Epithelial cell of proximal tubule (primary cell): ENCODE data around the gene BRF1. TPM values are rescaled to one million over a fixed set of nuclear protein-coding genes. Genes with fewer than 3 reads are reported as not detected.

Experiments
- DNase-seq: peaks from one replicate; pipeline ENCODE4 v3.0.0-alpha.2; 2011; ENCODE audit warnings: low read depth
- H3K4me3 ChIP-seq: 2 replicates; pipeline ENCODE4 v1.5.1; 2011; ENCODE audit warnings: low read depth, mild to moderate bottlenecking, low read length
- total RNA-seq: library from RNA; depleted of rRNA; stranded (reverse); fragments of >200 nt; gene quantifications from 2 replicates; pipeline ENCODE4 v1.2.3, GENCODE V29; 2015
- TF ChIP-seq, protein P1 (sequence below): conservative IDR thresholded peaks from 2 replicates; pipeline ENCODE4 v1.5.1; 2012; ENCODE audit warnings: low read depth, mild to moderate bottlenecking, low read length

Gene BRF1, protein sequence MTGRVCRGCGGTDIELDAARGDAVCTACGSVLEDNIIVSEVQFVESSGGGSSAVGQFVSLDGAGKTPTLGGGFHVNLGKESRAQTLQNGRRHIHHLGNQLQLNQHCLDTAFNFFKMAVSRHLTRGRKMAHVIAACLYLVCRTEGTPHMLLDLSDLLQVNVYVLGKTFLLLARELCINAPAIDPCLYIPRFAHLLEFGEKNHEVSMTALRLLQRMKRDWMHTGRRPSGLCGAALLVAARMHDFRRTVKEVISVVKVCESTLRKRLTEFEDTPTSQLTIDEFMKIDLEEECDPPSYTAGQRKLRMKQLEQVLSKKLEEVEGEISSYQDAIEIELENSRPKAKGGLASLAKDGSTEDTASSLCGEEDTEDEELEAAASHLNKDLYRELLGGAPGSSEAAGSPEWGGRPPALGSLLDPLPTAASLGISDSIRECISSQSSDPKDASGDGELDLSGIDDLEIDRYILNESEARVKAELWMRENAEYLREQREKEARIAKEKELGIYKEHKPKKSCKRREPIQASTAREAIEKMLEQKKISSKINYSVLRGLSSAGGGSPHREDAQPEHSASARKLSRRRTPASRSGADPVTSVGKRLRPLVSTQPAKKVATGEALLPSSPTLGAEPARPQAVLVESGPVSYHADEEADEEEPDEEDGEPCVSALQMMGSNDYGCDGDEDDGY
- total RNA-seq: 23.8 and 30.7 TPM in 2 replicates

DNA sequence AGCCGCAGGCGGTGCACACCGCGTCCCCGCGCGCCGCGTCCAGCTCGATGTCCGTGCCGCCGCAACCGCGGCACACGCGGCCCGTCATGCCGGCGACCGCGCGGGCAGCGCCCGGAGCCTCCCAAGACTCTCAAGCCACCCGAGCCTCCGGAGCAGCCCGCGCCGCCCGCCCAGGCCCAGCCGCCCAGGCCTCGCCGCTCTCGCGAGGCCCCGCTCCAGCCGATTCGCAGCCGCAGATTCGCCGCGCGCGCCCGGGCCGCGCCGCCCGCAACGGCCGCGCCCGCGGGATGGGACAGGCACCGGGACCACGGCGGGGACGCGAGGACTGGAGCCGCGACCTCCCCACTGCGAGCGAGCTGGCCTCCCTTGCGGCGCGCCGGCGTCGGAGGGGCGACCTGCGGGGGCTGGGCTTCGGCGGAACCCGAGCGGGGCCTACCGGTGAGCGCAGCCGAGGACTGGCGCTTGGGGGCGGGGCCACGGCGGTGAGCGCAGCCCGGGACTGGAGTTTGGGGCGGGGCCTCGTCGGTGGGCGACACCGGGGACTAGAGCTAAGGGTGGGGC is at the start of gene BRF1:
TSS of gene BRF1 (minus strand) at position 460 of the 561 bp plus-strand sequence. CDS start at position 88, 372 bp downstream.
- peak within 1 kb of the TSS; percentile 75 for H3K4me3 ChIP-seq
- no peak for DNase-seq
- TF ChIP-seq, protein P1, sequence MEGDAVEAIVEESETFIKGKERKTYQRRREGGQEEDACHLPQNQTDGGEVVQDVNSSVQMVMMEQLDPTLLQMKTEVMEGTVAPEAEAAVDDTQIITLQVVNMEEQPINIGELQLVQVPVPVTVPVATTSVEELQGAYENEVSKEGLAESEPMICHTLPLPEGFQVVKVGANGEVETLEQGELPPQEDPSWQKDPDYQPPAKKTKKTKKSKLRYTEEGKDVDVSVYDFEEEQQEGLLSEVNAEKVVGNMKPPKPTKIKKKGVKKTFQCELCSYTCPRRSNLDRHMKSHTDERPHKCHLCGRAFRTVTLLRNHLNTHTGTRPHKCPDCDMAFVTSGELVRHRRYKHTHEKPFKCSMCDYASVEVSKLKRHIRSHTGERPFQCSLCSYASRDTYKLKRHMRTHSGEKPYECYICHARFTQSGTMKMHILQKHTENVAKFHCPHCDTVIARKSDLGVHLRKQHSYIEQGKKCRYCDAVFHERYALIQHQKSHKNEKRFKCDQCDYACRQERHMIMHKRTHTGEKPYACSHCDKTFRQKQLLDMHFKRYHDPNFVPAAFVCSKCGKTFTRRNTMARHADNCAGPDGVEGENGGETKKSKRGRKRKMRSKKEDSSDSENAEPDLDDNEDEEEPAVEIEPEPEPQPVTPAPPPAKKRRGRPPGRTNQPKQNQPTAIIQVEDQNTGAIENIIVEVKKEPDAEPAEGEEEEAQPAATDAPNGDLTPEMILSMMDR: no peak

DNA sequence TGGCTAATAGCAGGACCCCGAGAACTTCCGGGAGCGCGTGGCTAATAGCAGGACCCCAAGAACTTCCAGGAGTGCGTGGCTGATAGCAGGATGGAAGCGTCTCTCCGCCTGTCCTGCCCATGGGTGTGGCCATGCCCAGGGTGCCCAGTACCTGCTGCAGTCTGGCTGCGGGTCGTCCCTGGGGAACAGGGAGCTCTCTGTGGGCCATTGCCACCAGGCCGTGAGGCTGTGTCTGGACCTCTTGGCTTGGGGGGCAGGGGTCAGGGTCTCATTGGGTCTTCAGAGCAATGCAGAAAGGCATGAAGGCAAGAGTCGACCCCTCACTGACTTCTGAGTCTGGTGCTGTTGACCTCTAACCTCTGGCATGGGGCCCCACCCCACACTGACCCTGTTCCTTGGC is 49.2 kb upstream of the BRF1 start:
- no peak overlapping the region for H3K4me3 ChIP-seq
- TF ChIP-seq, protein P1: no peak
- no peak for DNase-seq

DNA sequence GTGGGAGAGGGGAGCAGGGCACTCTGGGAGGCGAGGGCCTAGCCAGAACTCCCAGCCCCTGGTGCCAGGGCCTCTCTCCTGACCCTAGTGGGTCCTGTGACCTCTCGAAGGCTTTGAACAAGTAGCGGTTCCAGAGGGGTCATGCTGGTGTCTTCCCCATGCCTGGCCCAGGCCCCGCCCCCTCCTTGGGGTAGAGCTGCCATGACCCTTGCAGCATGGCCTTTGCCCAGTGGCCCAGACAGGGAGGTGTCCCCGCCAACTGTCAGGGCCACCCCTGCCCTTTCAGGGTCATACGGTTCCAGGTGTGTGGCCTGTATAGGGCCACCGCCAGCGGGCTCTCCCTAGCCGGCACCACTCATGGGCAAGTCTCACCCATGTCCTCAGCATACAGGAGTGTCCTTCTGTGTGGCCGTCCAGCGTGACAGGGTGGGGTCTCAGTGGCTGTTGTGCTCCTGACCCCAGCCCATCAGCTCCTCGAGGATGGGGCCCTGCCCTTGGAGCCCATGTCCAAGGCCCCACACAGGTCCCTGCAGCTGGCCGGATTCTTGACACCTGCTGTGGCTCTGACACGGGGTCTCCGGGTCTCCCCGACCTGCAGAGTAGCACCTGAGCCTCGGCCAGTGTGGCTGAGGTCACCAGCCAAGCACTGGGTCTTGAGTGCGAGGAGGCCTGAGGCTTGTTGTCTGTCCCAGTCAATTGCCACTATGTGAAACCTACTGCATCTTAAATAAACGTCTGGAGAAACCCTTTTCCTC is 48.3 kb upstream of the BRF1 start:
- TF ChIP-seq, protein P1: no peak
- DNase-seq: no peak
- no peak overlapping the region for H3K4me3 ChIP-seq

DNA sequence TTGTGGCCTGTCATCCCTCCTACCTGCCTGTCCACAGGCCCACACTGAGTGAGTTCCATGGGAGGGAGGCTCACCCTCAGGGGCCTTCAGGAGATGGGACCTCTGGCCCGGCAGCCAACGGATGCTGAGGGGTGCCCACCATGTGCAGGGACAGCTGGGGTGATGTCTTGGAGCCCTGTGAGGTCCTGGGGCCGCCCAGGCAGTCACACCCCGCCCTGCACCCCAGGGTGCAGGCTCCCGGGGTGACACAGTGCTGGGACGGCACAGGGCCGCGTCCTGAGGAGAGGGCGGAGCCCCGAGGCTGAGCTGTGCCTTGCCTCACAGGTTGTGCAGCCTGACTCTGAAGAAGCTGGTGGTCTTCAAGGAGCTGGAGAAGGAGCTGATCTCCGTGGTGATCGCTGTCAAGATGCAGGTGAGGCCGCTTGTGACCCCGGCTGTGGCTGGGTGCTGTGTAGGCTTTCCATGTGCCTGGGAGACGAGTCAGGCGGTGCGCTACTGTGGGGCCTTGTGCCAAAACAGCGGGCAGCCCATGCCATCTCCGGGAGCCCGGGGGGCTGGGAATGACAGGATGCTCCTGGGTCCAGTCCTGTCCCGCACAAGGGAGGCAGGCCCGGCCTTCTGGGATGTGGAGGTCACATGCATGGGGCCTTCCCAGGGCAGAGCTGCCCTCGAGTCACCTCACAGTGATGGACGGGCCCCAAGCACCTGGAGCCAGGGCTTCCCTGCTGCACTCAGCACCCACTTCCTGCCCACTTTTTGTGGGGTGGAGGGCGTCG is 47.6 kb upstream of the BRF1 start:
- no peak overlapping the region for H3K4me3 ChIP-seq
- TF ChIP-seq, protein P1: no peak
- no peak for DNase-seq

DNA sequence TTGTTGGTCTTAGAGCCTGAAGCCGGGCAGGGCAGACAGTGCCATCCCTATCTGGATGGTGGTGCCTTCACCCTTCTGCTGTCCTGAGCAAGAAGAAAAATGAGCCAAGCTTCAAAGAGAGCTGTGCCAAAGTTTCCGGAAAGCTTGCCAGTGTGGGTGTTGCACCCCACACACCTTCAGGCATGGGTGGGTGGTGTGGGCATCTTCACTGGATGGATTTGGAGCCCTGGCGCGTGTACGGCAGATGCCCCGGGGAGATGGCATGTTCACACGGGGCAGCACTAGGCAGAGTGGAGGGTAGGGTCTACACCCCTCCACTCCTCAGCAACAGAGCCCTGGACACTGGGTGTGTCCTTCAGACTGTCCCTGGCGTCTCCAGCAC is 46.8 kb upstream of the BRF1 start:
- DNase-seq: no peak
- H3K4me3 ChIP-seq: no peak overlapping the region
- TF ChIP-seq, protein P1: no peak
